HCT116 (cell line): ENCODE results near the gene CHST11. TPM values are rescaled to one million over a fixed set of nuclear protein-coding genes. Genes with fewer than 3 reads are reported as not detected.

ENCODE experiments used
- ATAC-seq: fragments of 200-7000 bp; cut with Tn5 transposase; 2 replicates; pipeline ENCODE4 v1.9.1; 2020; ENCODE audit warnings: mild to moderate bottlenecking, moderate library complexity
- BruUV-seq: library from RNA; stranded (reverse); fragments of 400-500 nt; replicated peaks from 2 replicates; lab custom pipeline; 2021; lab: Mats Ljungman, UMichigan
- CTCF ChIA-PET: fragments of 300-600 bp; sonication (Branson Sonifier 250); formaldehyde crosslinking; loops from one replicate; lab custom pipeline; 2021; ENCODE audit warnings: antibody characterized with exemption; lab: Charles Lee
- POLR2A ChIA-PET: fragments of 300-600, 350-600 bp; sonication (Branson Sonifier 250); formaldehyde crosslinking; loops from one replicate; lab custom pipeline; 2021; ENCODE audit warnings: antibody characterized with exemption; lab: Charles Lee
- RAD21 ChIA-PET, 2 experiments: fragments of 300-600 bp; sonication (Branson Sonifier 250); formaldehyde crosslinking; loops; one replicate each; lab custom pipeline; 2023; ENCODE audit warnings: low total read pairs in 2 of 2; ENCODE audit not compliant: uncharacterized antibody in 2 of 2, unreplicated experiment in 2 of 2, low non-redundant PET in 1 of 2; lab: Charles Lee
- DNase-seq: peaks from one replicate; pipeline ENCODE4 v3.0.0-alpha.2; 2010; ENCODE audit warnings: low read depth, low spot score
- H2AFZ ChIP-seq: fragments of 200-600 bp; shearing (Covaris generic), sonication (generic); 2 replicates; pipeline ENCODE4 v1.6.1; 2017; ENCODE audit warnings: low read depth, mixed run types, mixed read lengths, antibody characterized with exemption, low read length; ENCODE audit not compliant: poor library complexity, severe bottlenecking
- H3K27ac ChIP-seq: 2 replicates; pipeline ENCODE4 v1.5.1; 2012; ENCODE audit warnings: low read depth, low read length
- H3K27me3 ChIP-seq: fragments of 200-600 bp; sonication (generic); 2 replicates; pipeline ENCODE4 v1.6.1; 2016; ENCODE audit warnings: mixed run types, low read length, mixed read lengths; ENCODE audit not compliant: insufficient read depth
- H3K36me3 ChIP-seq, 2 experiments: fragments of 200-500 bp in 1 of 2; fragments of 200-600 bp in 1 of 2; sonication (Bioruptor generic) in 1 of 2; sonication (generic) in 1 of 2; 2 replicates each; pipeline versions ENCODE4 v1.5.1 to v1.6.1; 2014 to 2016; ENCODE audit warnings: low read length in 2 of 2, inconsistent platforms in 1 of 2, mixed read lengths in 1 of 2, mixed run types in 1 of 2; ENCODE audit not compliant: insufficient read depth in 2 of 2, control insufficient read depth in 1 of 2
- H3K4me1 ChIP-seq, 2 experiments: fragments of 200-600 bp in 1 of 2; sonication (generic) in 1 of 2; 2 replicates each; pipeline versions ENCODE4 v1.5.1 to v1.6.1; 2012 to 2017; ENCODE audit warnings: low read length in 2 of 2, inconsistent platforms in 1 of 2, mild to moderate bottlenecking in 1 of 2, mixed read lengths in 1 of 2, mixed run types in 1 of 2, moderate library complexity in 1 of 2; ENCODE audit not compliant: insufficient read depth in 2 of 2, control insufficient read depth in 1 of 2
- H3K4me2 ChIP-seq: fragments of 200-600 bp; sonication (generic); 2 replicates; pipeline ENCODE4 v1.6.1; 2017; ENCODE audit warnings: mixed run types, low read length, mixed read lengths
- H3K4me3 ChIP-seq, 2 experiments: fragments of 200-600 bp in 1 of 2; sonication (generic) in 1 of 2; replicated peaks in 1 of 2; 2 replicates each; pipeline ENCODE4 v1.5.1; 2011 to 2016; ENCODE audit warnings: low read length in 2 of 2, control low read depth in 1 of 2, low read depth in 1 of 2, mild to moderate bottlenecking in 1 of 2, mixed read lengths in 1 of 2, mixed run types in 1 of 2
- H3K79me2 ChIP-seq: fragments of 200-600 bp; sonication (generic); 2 replicates; pipeline ENCODE4 v1.6.1; 2017; ENCODE audit warnings: mild to moderate bottlenecking, mixed run types, low read length, moderate library complexity, mixed read lengths; ENCODE audit not compliant: insufficient read depth
- H3K9ac ChIP-seq: fragments of 200-600 bp; sonication (generic); 2 replicates; pipeline ENCODE4 v1.6.1; 2016; ENCODE audit warnings: low read length, mixed read lengths
- H3K9me2 ChIP-seq: fragments of 200-600 bp; sonication (generic), shearing (Covaris generic); 2 replicates; pipeline ENCODE4 v1.6.1; 2017; ENCODE audit warnings: mixed run types, mild to moderate bottlenecking, moderate library complexity; ENCODE audit not compliant: insufficient read depth
- H3K9me3 ChIP-seq, 2 experiments: fragments of 200-500 bp in 1 of 2; fragments of 200-600 bp in 1 of 2; sonication (Bioruptor generic) in 1 of 2; sonication (generic) in 1 of 2; 2 replicates each; pipeline ENCODE4 v1.6.1; 2014 to 2017; ENCODE audit warnings: low read length in 2 of 2, mixed read lengths in 2 of 2, inconsistent platforms in 1 of 2, low read depth in 1 of 2, mild to moderate bottlenecking in 1 of 2, mixed run types in 1 of 2, moderate library complexity in 1 of 2; ENCODE audit not compliant: control insufficient read depth in 1 of 2, insufficient read depth in 1 of 2
- H4K20me1 ChIP-seq: fragments of 200-600 bp; sonication (generic), shearing (Covaris generic); 2 replicates; pipeline ENCODE4 v1.6.1; 2017; ENCODE audit warnings: mixed run types, mild to moderate bottlenecking, moderate library complexity; ENCODE audit not compliant: insufficient read depth
- CBX3 ChIP-seq: IDR thresholded peaks from 2 replicates; pipeline ENCODE4 v1.6.1; 2012; ENCODE audit warnings: low read depth
- CTCF ChIP-seq, 3 experiments: fragments of 200-600 bp in 1 of 3; sonication (generic) in 1 of 3; IDR thresholded peaks in 2 of 3; conservative IDR thresholded peaks in 1 of 3; 2 replicates each; pipeline ENCODE4 v1.5.1; 2012 to 2017; ENCODE audit warnings: low read depth in 2 of 3, low read length in 2 of 3, antibody characterized with exemption in 1 of 3, borderline replicate concordance in 1 of 3, control low read depth in 1 of 3, mild to moderate bottlenecking in 1 of 3, mixed read lengths in 1 of 3, mixed run types in 1 of 3, moderate library complexity in 1 of 3; ENCODE audit not compliant: insufficient read depth in 1 of 3
- EGR1 ChIP-seq: IDR thresholded peaks from 2 replicates; pipeline ENCODE4 v1.6.1; 2012; ENCODE audit warnings: low read depth
- ELF1 ChIP-seq: IDR thresholded peaks from 2 replicates; pipeline ENCODE4 v1.6.1; 2012; ENCODE audit warnings: low read depth, borderline replicate concordance
- MAX ChIP-seq: IDR thresholded peaks from 2 replicates; pipeline ENCODE4 v1.6.1; 2012
- POLR2A ChIP-seq: IDR thresholded peaks from 2 replicates; pipeline ENCODE4 v1.7.0; 2011; ENCODE audit warnings: borderline replicate concordance; ENCODE audit not compliant: insufficient read depth, insufficient read length; ENCODE audit errors: extremely low read depth
- POLR2AphosphoS5 ChIP-seq: IDR thresholded peaks from 2 replicates; pipeline ENCODE4 v1.6.1; 2011; ENCODE audit warnings: mild to moderate bottlenecking, low read depth, low read length, moderate library complexity
- RAD21 ChIP-seq: IDR thresholded peaks from 2 replicates; pipeline ENCODE4 v1.6.1; 2012; ENCODE audit warnings: low read depth, mild to moderate bottlenecking
- ZFX ChIP-seq: fragments of 450-650 bp; IDR thresholded peaks from 2 replicates; pipeline ENCODE4 v1.6.1; 2017
- ZNF274 ChIP-seq: fragments of 200-500 bp; sonication (Bioruptor generic); IDR thresholded peaks from 2 replicates; pipeline ENCODE4 v1.6.1; 2014; ENCODE audit warnings: mild to moderate bottlenecking, low read depth, low read length, inconsistent platforms
- intact Hi-C: fragments of 100-400 bp; cut with micrococcal nuclease; formaldehyde crosslinking; loops from 2 replicates; pipeline ENCODE4 v1.10.0; 2022
- total RNA-seq: library from RNA; stranded (reverse); gene quantifications from one replicate; pipeline ENCODE4 v1.2.1, GENCODE V29; 2021; ENCODE audit not compliant: unreplicated experiment

The CHST11 gene
- total RNA-seq, 1 experiment from 2014 or later: 10.1 TPM

- intact Hi-C loops: no loop called here
- Histone ChIP-seq H4K20me1 (no peaks in the 10 kb centered on the region), H3K27me3 (no peaks in the 10 kb centered on the region), H3K36me3 (no peaks in the 10 kb centered on the region), H3K9ac (0 out of 2 replicates have a peak overlapping the region, but pooled peaks have one; percentile 50), H3K9me2 (no peaks in the 10 kb centered on the region), H3K4me3 (no peak overlapping the region), H2AFZ (peak overlapping the region; percentile 70), H3K9me3 (no peaks in the 10 kb centered on the region), H3K27ac (peak overlapping the region; percentile 49), H3K4me2 (peak overlapping the region; percentile 88), H3K79me2 (no peaks in the 10 kb centered on the region), H3K4me1 (peaks cover 32 to 52% of the 10 kb centered on the region in 2 experiments)
- no TSS peak for BruUV-seq
- ATAC-seq: peak; percentile 40
- ChIA-PET POLR2A (interaction anchor here (1.1 kb wide), 1 partner anchor 196 kb away, joined by 3 read pairs; no protein-coding TSS in a partner anchor), RAD21 (interaction anchor here in 1 of 2 experiments (1.2 kb wide), 1 partner anchor 26 kb away, joined by 3 read pairs; no protein-coding TSS in a partner anchor), CTCF (interaction anchor here (1.7 kb wide), 1 partner anchor 26 kb away, joined by 3 read pairs; no protein-coding TSS in a partner anchor)
- peak in 2 of 3 experiments; percentile 26 to 28; a peak in 2 of 6 replicates for TF ChIP-seq CTCF (IDR thresholded peaks at IDR 0.05 in 2 of 3, conservative IDR thresholded peaks at IDR 0.05 in 1 of 3; ENCODE audit: borderline replicate concordance in 1 of 3, insufficient read depth in 1 of 3, low read depth in 2 of 3, low read length in 2 of 3)
- no peak for TF ChIP-seq ZNF274
- no peak for TF ChIP-seq EGR1
- no peak for TF ChIP-seq CBX3
- no peak for TF ChIP-seq RAD21
- DNase-seq: no peak
Measured at GRCh38 chr12:104407922-104408321, 48.8 kb upstream of the CHST11 start.

- H3K4me2 ChIP-seq: no peak overlapping the region
- H4K20me1 ChIP-seq: no peaks in the 10 kb centered on the region
- no peaks in the 10 kb centered on the region for H3K9me2 ChIP-seq
- no peaks in the 10 kb centered on the region for H3K36me3 ChIP-seq
- H3K79me2 ChIP-seq: no peaks in the 10 kb centered on the region
- H3K9me3 ChIP-seq: no peaks in the 10 kb centered on the region
- H3K27me3 ChIP-seq: no peaks in the 10 kb centered on the region
- H3K4me3 ChIP-seq: no peak overlapping the region
- DNase-seq: no peak
- intact Hi-C loops: no loop called here
- peaks cover 56 to 76% of the 10 kb centered on the region in 2 experiments for H3K4me1 ChIP-seq
- no peak overlapping the region for H3K27ac ChIP-seq
- ChIA-PET RAD21 (no interaction called here), POLR2A (no interaction called here), CTCF (no interaction called here)
- ATAC-seq: no peak
- no TSS peak for BruUV-seq
- TF ChIP-seq POLR2AphosphoS5 (no peak), POLR2A (no peak), MAX (no peak), ZFX (no peak), ELF1 (no peak), CBX3 (no peak)
- H3K9ac ChIP-seq: no peak overlapping the region
- no peak overlapping the region for H2AFZ ChIP-seq
Measured at GRCh38 chr12:104410326-104410725, 46.4 kb upstream of the CHST11 start.
